Epithelial cell of esophagus (primary cell): ENCODE results near the gene PNKD.
A peak's percentile ranks its signal among the peaks of the same experiment; 100 is the strongest.

ENCODE experiments used
- DNase-seq: peaks from one replicate; pipeline ENCODE4 v3.0.0; 2010; ENCODE audit warnings: low read depth
- H3K4me3 ChIP-seq: 2 replicates; pipeline ENCODE4 v1.5.1; 2011; ENCODE audit warnings: mild to moderate bottlenecking, low read length, control low read depth
- TF ChIP-seq, protein P1 (sequence below): IDR thresholded peaks from 2 replicates; pipeline ENCODE4 v1.5.1; 2011; ENCODE audit warnings: low read depth, mild to moderate bottlenecking, low read length, control low read depth, inconsistent platforms; ENCODE audit not compliant: insufficient read depth; ENCODE audit errors: missing control alignments

PNKD gene

DNA sequence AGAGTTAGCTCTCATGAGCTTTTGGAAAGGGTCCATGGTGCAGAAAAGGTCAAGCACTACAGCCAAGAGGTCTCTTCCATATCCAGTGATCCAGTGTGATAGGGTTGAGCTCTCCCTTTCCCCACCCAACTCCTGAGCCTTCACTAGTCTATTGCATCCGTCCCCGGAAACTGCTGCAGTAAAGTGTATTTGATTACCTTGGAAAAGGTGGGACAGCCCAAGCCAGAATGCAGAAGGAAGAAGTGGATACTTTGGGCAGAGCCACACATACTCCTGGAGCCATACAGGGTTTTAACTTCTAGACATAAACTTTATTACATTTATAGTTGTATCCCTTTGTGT is 3.6 kb downstream of the PNKD start:
- TF ChIP-seq, protein P1, sequence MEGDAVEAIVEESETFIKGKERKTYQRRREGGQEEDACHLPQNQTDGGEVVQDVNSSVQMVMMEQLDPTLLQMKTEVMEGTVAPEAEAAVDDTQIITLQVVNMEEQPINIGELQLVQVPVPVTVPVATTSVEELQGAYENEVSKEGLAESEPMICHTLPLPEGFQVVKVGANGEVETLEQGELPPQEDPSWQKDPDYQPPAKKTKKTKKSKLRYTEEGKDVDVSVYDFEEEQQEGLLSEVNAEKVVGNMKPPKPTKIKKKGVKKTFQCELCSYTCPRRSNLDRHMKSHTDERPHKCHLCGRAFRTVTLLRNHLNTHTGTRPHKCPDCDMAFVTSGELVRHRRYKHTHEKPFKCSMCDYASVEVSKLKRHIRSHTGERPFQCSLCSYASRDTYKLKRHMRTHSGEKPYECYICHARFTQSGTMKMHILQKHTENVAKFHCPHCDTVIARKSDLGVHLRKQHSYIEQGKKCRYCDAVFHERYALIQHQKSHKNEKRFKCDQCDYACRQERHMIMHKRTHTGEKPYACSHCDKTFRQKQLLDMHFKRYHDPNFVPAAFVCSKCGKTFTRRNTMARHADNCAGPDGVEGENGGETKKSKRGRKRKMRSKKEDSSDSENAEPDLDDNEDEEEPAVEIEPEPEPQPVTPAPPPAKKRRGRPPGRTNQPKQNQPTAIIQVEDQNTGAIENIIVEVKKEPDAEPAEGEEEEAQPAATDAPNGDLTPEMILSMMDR = no peak
- no peak for DNase-seq
- no peak overlapping the region for H3K4me3 ChIP-seq

DNA sequence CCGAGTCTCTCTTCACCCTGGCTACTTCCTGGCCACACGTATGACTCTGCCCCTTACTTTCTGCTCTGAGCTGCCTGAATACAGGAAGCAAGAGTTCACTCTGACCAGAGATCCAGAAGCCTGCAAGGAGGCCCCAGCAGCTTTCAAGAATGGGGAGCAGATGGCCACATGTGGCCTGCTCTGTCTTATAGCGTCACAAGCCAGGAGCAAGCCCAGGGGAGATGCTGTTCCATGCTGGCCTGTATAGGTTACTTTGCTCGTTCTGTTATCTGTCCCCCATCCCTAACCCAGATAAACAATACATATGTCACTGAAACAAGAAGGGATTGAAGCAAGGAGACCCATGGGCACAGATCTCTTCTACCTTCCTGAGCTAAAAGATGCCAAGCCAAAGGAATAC is 4.3 kb downstream of the PNKD start:
- TF ChIP-seq, protein P1 = no peak
- no peak overlapping the region for H3K4me3 ChIP-seq
- DNase-seq = no peak

DNA sequence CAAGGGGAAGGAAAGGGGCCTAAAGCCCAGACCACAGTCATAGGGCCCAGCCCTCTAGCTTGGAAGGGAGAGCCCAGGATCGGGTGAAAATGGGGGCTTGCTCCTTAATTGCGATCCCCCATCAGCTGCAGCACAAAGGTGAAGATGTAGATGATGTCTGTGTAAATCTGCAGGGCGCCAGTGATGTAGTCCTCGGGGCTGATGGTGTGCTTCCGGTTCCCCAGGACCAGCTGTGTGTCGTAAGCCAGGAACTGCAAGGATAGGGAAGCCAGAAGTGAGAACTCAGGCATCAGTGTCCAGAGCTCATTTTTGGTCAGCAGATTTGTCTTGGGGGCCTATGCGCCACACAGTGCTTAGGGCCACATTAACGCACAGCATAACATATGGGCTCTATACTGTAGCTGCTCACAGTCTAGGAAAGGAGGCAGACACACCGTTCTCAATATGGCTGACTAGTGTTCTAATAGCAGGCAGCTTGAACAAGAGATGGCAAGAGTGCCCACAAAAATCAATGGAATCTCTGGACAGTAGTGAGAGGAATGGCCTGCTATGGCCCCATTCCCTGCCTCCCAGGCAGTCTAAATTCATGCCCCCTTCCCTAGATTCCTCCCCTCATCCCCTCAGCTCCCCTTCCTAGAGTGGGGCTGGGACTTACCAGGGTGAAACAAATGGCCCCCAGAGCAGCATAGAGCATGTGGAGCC is 5.2 kb downstream of the PNKD start:
- TF ChIP-seq, protein P1 = no peak
- no peak for DNase-seq
- no peak overlapping the region for H3K4me3 ChIP-seq

DNA sequence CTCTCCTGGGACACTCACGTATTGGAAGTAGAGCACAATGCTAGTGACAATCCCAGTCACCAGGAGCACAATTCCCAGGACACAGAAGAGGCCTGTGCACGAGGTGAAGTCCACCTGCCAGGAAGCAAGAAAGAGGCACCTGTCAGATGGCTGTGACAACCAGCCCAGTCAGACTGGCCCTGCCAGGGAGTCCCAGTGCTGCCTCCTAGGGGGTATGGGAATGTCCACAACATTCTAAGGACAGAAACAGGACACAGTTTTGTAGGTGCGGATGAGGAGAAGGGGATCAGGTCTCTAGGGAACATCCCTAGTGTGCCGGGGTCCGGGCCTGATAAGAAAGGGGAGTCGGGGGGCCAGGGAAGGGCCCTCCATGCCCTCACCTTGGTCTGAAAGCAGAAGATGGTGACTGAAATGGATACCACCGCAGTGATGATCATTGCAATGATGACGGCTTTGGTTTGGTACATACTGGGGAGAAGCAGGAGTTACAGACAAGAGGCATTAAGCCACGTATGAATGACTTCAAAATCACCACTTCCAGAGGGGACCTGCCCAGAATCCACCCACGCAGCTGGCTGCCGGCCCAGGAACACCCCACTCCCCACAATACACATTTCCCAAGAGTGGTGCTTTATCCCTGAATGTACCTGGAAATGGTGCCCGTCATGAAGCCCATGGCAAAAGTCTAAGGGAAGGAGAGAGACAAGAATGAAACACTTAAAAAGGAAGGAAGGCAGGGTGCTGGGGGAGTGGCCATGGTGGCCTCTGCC is 6.9 kb downstream of the PNKD start:
- TF ChIP-seq, protein P1 = peak; percentile 39
- H3K4me3 ChIP-seq = no peak overlapping the region
- DNase-seq = no peak

DNA sequence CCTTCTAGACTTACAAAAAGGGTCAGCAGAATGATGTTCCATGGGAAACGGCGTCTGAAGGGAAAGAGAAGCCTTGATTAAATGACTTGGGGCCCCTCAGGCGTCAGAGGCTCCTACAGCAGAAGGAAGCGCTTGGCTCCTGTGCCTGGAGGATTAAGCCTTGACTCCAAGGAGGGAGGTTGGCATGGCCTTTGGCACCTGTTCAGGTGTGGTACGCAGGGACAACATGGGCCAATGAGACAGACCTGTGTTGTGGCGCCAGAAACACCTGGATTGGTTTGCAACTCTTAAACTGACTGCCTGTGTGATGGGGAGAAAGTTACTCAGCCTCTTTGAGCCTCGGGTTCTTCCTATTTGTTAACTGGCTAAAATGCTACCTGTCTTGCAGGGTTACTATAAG is 7.6 kb downstream of the PNKD start:
- TF ChIP-seq, protein P1 = no peak
- DNase-seq = no peak
- H3K4me3 ChIP-seq = no peak overlapping the region

DNA sequence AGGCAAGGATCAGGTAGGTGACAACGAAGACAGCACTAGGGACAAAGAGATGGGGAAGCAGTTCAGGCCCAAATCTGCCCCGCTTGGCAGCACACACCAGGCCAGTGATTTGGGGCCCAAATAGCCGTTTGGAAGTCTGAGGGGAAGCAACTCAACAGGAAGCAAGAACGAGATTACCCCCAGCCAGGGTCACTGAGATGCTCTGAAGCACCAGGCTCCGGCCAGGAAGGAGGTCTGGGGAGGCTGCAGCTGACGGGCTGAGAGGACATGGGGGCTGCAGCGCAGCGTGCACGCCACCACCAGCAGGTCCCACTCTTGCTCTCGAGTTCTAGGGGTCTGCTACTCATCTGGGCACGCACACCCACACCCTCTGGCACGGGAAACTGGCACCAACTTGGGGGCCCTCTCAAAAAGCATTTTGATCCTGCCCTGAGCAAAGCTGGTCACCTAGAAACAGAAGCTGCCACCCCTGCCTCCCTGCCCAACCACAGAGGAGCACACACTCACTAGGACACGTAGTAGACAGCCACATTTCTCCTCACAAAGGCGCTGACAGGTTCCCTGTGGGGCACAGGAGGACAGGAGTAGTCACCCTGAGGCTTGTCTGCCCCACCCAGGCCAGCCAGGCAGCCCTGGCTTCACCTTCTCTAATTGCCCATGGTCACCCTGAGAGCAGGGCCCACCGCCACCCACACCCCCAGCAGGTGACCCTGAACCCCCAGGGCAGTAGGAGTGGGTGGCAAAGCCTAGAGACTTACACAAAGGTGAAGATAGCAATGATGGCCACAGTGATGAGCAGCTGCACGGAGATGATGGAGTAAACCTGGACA is 8.4 kb downstream of the PNKD start:
- TF ChIP-seq, protein P1 = no peak
- DNase-seq = no peak
- no peak overlapping the region for H3K4me3 ChIP-seq
